B cell (primary cell): ENCODE data around the gene RAPGEF6.

Experiments
- CTCF ChIP-seq: fragments of 200-600 bp; IDR thresholded peaks from one replicate; pipeline ENCODE4 v1.8.0; 2022; ENCODE audit warnings: antibody characterized with exemption, mild to moderate bottlenecking
- EZH2 ChIP-seq: IDR thresholded peaks from 2 replicates; pipeline ENCODE4 v1.6.1; 2012; ENCODE audit warnings: borderline replicate concordance, low read depth, mild to moderate bottlenecking, moderate library complexity, low read length; ENCODE audit not compliant: insufficient read depth, poor library complexity, severe bottlenecking

DNA sequence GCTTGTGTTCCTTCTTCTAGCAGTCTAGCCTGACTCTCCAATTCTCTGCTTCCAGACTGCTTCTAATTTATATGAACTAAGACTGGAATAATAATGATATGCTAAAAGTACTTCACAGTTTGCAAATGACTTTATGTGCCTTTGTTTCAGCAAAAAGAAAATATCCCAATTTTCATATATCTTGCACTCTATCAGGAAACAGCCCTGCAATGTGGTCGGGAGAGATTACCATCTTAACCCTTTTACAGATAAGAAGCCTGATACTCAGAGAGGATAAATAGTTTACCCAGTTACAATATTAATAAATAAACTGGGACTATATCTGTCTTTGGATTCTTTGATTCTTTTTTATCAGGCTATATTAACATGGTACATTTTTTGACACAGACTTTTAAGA lies 245.2 kb downstream of the RAPGEF6 start:
- TF ChIP-seq CTCF, result no peak
- TF ChIP-seq EZH2, result no peak
